K562 (cell line): ENCODE measurements around the gene JPH2. TPM values are rescaled to one million over a fixed set of nuclear protein-coding genes. Genes with fewer than 3 reads are reported as not detected.

Experiments
- BACH1 ChIP-seq: fragments of 200-800 bp; sonication (Bioruptor generic); IDR thresholded peaks from 2 replicates; pipeline ENCODE4 v1.6.1; 2016; ENCODE audit warnings: missing genetic modification characterization, missing compliant biosample characterization
- BDP1 ChIP-seq: IDR thresholded peaks from 3 replicates; pipeline ENCODE4 v1.6.1; 2011; ENCODE audit not compliant: insufficient read length, insufficient read depth
- CBX3 ChIP-seq, 2 experiments: IDR thresholded peaks; 1 replicate in 1 of 2; 2 replicates in 1 of 2; pipeline ENCODE4 v1.6.1; 2012; ENCODE audit warnings: inconsistent platforms in 2 of 2, low read length in 2 of 2, borderline replicate concordance in 1 of 2, control low read depth in 1 of 2
- CC2D1A ChIP-seq: fragments of 450-650 bp; IDR thresholded peaks from 2 replicates; pipeline ENCODE4 v1.6.1; 2017; ENCODE audit warnings: mild to moderate bottlenecking
- CHD1 ChIP-seq: fragments of 200-600 bp; sonication (generic); IDR thresholded peaks from one replicate; pipeline ENCODE4 v1.6.1; 2012; ENCODE audit warnings: mild to moderate bottlenecking, moderate library complexity, low read length, inconsistent platforms
- DEAF1 ChIP-seq: fragments of 450-650 bp; formaldehyde crosslinking; IDR thresholded peaks from 2 replicates; pipeline ENCODE4 v1.4.0; 2020; ENCODE audit warnings: mild to moderate bottlenecking, moderate library complexity
- ELF1 ChIP-seq: fragments of 200-800 bp; sonication (Bioruptor generic); IDR thresholded peaks from 2 replicates; pipeline ENCODE4 v1.6.1; 2016; ENCODE audit warnings: missing genetic modification characterization, missing compliant biosample characterization
- HMGXB4 ChIP-seq: sonication (generic); formaldehyde crosslinking; IDR thresholded peaks from 2 replicates; pipeline ENCODE4 v1.8.1; 2023; ENCODE audit warnings: mild to moderate bottlenecking, missing genetic modification reagents
- KAT8 ChIP-seq: fragments of 450-650 bp; IDR thresholded peaks from 2 replicates; pipeline ENCODE4 v1.6.1; 2016; ENCODE audit warnings: low read depth, mild to moderate bottlenecking
- KLF6 ChIP-seq: fragments of 250-450 bp; sonication (Bioruptor Pico); IDR thresholded peaks from 2 replicates; pipeline ENCODE4 v1.4.0; 2020; ENCODE audit warnings: mild to moderate bottlenecking, moderate library complexity, borderline replicate concordance
- MAFK ChIP-seq: IDR thresholded peaks from 2 replicates; pipeline ENCODE4 v1.6.1; 2011; ENCODE audit warnings: low read length, improper control_type of control experiment
- MIER1 ChIP-seq: fragments of 450-650 bp; IDR thresholded peaks from 2 replicates; pipeline ENCODE4 v1.6.1; 2016; ENCODE audit warnings: antibody characterized with exemption, mild to moderate bottlenecking, low read depth
- MTA2 ChIP-seq: fragments of 450-650 bp; IDR thresholded peaks from 2 replicates; pipeline ENCODE4 v1.6.1; 2016; ENCODE audit warnings: low read depth
- NFIX ChIP-seq: fragments of 250-450 bp; sonication (Bioruptor Pico); IDR thresholded peaks from 2 replicates; pipeline ENCODE4 v1.4.0; 2020; ENCODE audit warnings: low read depth, mild to moderate bottlenecking, moderate library complexity
- NUFIP1 ChIP-seq: fragments of 450-650 bp; IDR thresholded peaks from 2 replicates; pipeline ENCODE4 v1.6.1; 2018; ENCODE audit not compliant: partially characterized antibody
- PCBP2 ChIP-seq: fragments of 200-400 bp; formaldehyde crosslinking; IDR thresholded peaks from 2 replicates; pipeline ENCODE4 v1.6.1; 2018; ENCODE audit warnings: low read length, low read depth, mild to moderate bottlenecking, moderate library complexity; ENCODE audit not compliant: poor library complexity, severe bottlenecking
- PHF8 ChIP-seq: fragments of 200-600 bp; sonication (generic); IDR thresholded peaks from 2 replicates; pipeline ENCODE4 v1.6.1; 2012; ENCODE audit warnings: mixed run types, mild to moderate bottlenecking, inconsistent platforms, low read length, moderate library complexity, borderline replicate concordance
- PPARD ChIP-seq: fragments of 250-450 bp; sonication (Bioruptor Pico); IDR thresholded peaks from 2 replicates; pipeline ENCODE4 v1.8.0; 2022; ENCODE audit warnings: inconsistent platforms, mild to moderate bottlenecking, moderate library complexity
- SIN3B ChIP-seq: fragments of 450-650 bp; IDR thresholded peaks from 2 replicates; pipeline ENCODE4 v1.6.1; 2017; ENCODE audit warnings: low read depth, mild to moderate bottlenecking, moderate library complexity
- SRF ChIP-seq, 2 experiments: fragments of 250-450, 450-650 bp in 1 of 2; sonication (Bioruptor Pico) in 1 of 2; sonication (generic) in 1 of 2; formaldehyde crosslinking; IDR thresholded peaks; 2 replicates each; pipeline versions ENCODE4 v1.5.0 to v1.5.1; 2020 to 2022; ENCODE audit warnings: mild to moderate bottlenecking in 1 of 2, missing genetic modification reagents in 1 of 2
- STAT5B ChIP-seq: fragments of 250-450 bp; sonication (Bioruptor Pico); IDR thresholded peaks from 2 replicates; pipeline ENCODE4 v1.8.0; 2021; ENCODE audit warnings: mild to moderate bottlenecking, inconsistent platforms
- TEAD1 ChIP-seq, 2 experiments: fragments of 450-650 bp in 1 of 2; sonication (generic) in 1 of 2; formaldehyde crosslinking; IDR thresholded peaks; 2 replicates each; pipeline versions ENCODE4 v1.4.0 to v1.8.0; 2020 to 2022; ENCODE audit warnings: mild to moderate bottlenecking in 2 of 2, missing genetic modification reagents in 1 of 2
- ZFP36 ChIP-seq: fragments of 150-350 bp; IDR thresholded peaks from 2 replicates; pipeline ENCODE4 v1.6.1; 2018; ENCODE audit warnings: low read length, low read depth; ENCODE audit not compliant: partially characterized antibody
- ZKSCAN8 ChIP-seq: fragments of 200-800 bp; sonication (Bioruptor generic); IDR thresholded peaks from 2 replicates; pipeline ENCODE4 v1.6.1; 2016; ENCODE audit warnings: missing genetic modification characterization, missing compliant biosample characterization
- ZNF12 ChIP-seq: sonication (generic); formaldehyde crosslinking; IDR thresholded peaks from 2 replicates; pipeline ENCODE4 v1.4.0; 2020; ENCODE audit warnings: mild to moderate bottlenecking, missing genetic modification reagents
- ZNF197 ChIP-seq: fragments of 200-800 bp; sonication (Bioruptor generic); IDR thresholded peaks from 2 replicates; pipeline ENCODE4 v1.6.1; 2016; ENCODE audit warnings: low read depth, missing genetic modification characterization, missing compliant biosample characterization
- ZNF41 ChIP-seq: fragments of 250-450 bp; sonication (Bioruptor Pico); conservative IDR thresholded peaks from 2 replicates; pipeline ENCODE4 v1.4.0; 2020; ENCODE audit warnings: mild to moderate bottlenecking
- polyA plus RNA-seq, 8 experiments: library from polyadenylated mRNA; depleted of rRNA in 4 of 8; stranded (reverse) in 5 of 8; unstranded in 3 of 8; fragments of >200 nt; fragmentation: Nextera tagmentation in 2 of 8; fragmentation: Illumina TruSeq in 1 of 8; extraction: Ambion mirVana in 2 of 8; extraction: Trizol in 1 of 8; gene quantifications; 2 replicates each; pipeline versions ENCODE4 v1.2.1 to v1.2.3, GENCODE V29; 2011 to 2014; ENCODE audit warnings: inconsistent platforms in 1 of 8, missing spikeins in 1 of 8
- total RNA-seq, 7 experiments: library from RNA; depleted of rRNA in 6 of 7; stranded (reverse); fragments of >200 nt in 6 of 7; fragmentation: Illumina TruSeq in 2 of 7; extraction: Trizol in 2 of 7; gene quantifications; 2 replicates each; pipeline versions ENCODE4 v1.2.1 to v1.2.3, GENCODE V29; 2011 to 2021; ENCODE audit warnings: low replicate concordance in 1 of 7

JPH2 gene
- total and polyA plus RNA-seq, 9 of the 15 experiments (the other 6 are each of a cell fraction or from before 2014, with no cell fraction given), result not detected

DNA sequence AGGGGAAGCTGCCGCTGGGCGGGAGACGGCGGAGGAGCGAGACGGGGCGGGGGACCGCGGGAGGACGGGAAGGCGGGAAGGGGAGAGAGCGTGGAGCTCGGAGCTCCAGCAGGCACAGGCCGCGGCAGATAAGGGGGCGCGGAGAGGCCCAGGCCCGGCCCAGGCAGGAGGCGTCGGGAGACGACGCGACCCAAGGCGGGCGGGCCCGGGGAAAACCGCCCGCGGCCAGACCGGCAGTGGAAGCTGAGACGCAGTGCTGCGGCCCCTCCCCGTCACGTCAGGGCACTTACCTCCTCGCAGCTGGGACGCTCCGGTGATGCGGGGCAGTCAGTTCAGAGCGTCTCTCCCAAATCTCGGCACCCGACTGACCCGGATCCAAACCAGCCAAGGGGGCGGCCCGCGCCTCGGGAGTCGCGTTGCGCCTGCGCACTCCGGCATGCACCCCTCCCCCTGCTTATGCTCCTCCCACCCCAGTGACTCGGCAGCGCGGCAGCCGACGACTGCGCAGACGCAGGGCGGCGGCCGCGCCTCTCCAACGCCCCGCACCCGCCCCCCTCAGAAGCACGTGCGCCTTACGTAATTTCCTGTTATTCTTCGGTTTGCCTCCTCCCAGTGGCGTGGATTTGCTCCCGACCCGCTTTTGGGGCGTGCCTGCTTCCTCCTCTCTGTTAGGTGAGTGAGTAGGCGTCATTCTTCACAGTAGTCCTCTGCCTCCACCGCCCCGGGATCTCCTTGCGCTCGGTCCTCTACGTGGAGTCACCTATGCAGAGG is 23.6 kb upstream of the JPH2 start, which contains the start of gene OSER1 (continued):
- TF ChIP-seq SIN3B (no peak), ZNF12 (CRISPR knock-in tag) (peak; percentile 56; the same call in 1 of the 2 replicates), NFIX (no peak), NUFIP1 (no peak), CBX3 (IDR thresholded peaks at IDR 0.05; ENCODE audit: borderline replicate concordance in 1 of 2, low read length in 2 of 2) (0 out of 3 replicates have a peak, but pooled peaks of 1 of the 2 experiments have one; percentile 64), TEAD1 (CRISPR knock-in tag; IDR thresholded peaks at IDR 0.05) (peak in 1 of 2 experiments; percentile 42; a peak in 1 of 4 replicates), PPARD (CRISPR knock-in tag) (no peak), MTA2 (no peak), ZNF197 (no peak), CC2D1A (no peak), PCBP2 (no peak), ZKSCAN8 (CRISPR knock-in tag) (no peak), HMGXB4 (CRISPR knock-in tag) (peak; percentile 67; the same call in 1 of the 2 replicates), KAT8 (no peak), BACH1 (no peak), CHD1 (no peak), KLF6 (CRISPR knock-in tag) (peak; percentile 82; the same call in 1 of the 2 replicates), SRF (CRISPR knock-in tag; IDR thresholded peaks at IDR 0.05) (no peak; a peak in 2 of 4 replicates), MIER1 (no peak), STAT5B (no peak), ELF1 (tag) (peak; percentile 68; the same call in 1 of the 2 replicates), ZNF41 (CRISPR knock-in tag) (no peak), DEAF1 (CRISPR knock-in tag) (no peak), PHF8 (peak; percentile 83; the same call in 1 of the 2 replicates), MAFK (peak; percentile 45; the same call in 1 of the 2 replicates), BDP1 (no peak), ZFP36 (no peak)
